Measurements from ENCODE around the gene EID3.

EID3 gene

DNA sequence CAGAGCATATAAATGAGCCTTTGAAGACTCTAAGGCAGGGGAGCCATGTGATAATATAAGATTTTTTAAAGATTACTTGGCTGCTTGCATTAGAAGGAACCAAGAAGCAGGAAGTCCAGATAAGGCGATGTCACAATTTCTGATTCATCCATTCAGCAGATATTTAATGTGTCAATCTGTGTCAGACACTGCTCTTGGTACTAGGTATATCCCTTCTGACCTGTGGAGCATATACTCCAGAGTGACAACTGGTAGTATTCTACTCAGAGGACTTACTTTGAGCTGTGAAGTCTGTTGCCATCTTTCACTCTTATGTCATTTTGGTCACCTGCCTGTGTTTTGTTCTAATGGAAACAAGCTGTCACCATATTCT lies 10.7 kb downstream of the EID3 start:
- peaks cover 0 to 2% of the 10 kb centered on the region in 2 donors for H3K4me1 ChIP-seq (ENCODE audit: control insufficient read depth in 2 of 2, insufficient read depth in 1 of 2, low read depth in 1 of 2, low read length in 2 of 2)
- no peak overlapping the region for H2BK120ac ChIP-seq (ENCODE audit: low read depth, low read length)
- peaks cover 0 to 2% of the 10 kb centered on the region in 2 donors for H3K9me3 ChIP-seq (replicated peaks in 1 of 2; ENCODE audit: control insufficient read depth in 2 of 2, insufficient read depth in 1 of 2, low read depth in 1 of 2, low read length in 2 of 2)
- no peak overlapping the region for H4K91ac ChIP-seq (ENCODE audit: low read depth, low read length, poor library complexity)
- no peak overlapping the region for H3K18ac ChIP-seq (ENCODE audit: low read length)
- no peak overlapping the region for H3K27ac ChIP-seq (replicated peaks; ENCODE audit: low read length)
- DNase-seq (ENCODE audit: low spot score): no peak
- H2AFZ ChIP-seq (ENCODE audit: low read length): no peak overlapping the region
- H3K14ac ChIP-seq (ENCODE audit: low read length): no peak overlapping the region
- H3K4me3 ChIP-seq (ENCODE audit: low read length in 2 of 2): no peak overlapping the region
- no peaks in the 10 kb centered on the region for H3K27me3 ChIP-seq (ENCODE audit: control insufficient read depth in 3 of 3, insufficient read depth in 3 of 3, low read depth in 1 of 3, low read length in 3 of 3)
- H3K4ac ChIP-seq (ENCODE audit: low read length): no peak overlapping the region
- no peak overlapping the region for H2BK12ac ChIP-seq (ENCODE audit: low read length)
- no peak overlapping the region for H2AK5ac ChIP-seq (ENCODE audit: low read depth, low read length)
- peaks cover 28 to 96% of the 10 kb centered on the region in 2 donors for H3K36me3 ChIP-seq (replicated peaks in 1 of 2; ENCODE audit: control insufficient read depth in 2 of 2, insufficient read depth in 2 of 2, low read length in 2 of 2)
- no peak overlapping the region for H4K8ac ChIP-seq (ENCODE audit: low read depth, low read length)
- no CpG with 5 or more reads among the region's 1 CpG for WGBS, 2 donors (ENCODE audit: extremely low coverage in 2 of 2, insufficient read length in 2 of 2, insufficient replicate concordance in 1 of 2)
- H3K79me1 ChIP-seq (ENCODE audit: low read depth, low read length): peaks cover 3% of the 10 kb centered on the region
- no peak overlapping the region for H2BK5ac ChIP-seq (ENCODE audit: low read length)
- H2BK15ac ChIP-seq (ENCODE audit: low read length): no peak overlapping the region
- no peak overlapping the region for H3K4me2 ChIP-seq (ENCODE audit: insufficient read depth, low read length, poor library complexity, severe bottlenecking)
- no peak overlapping the region for H3K9ac ChIP-seq (ENCODE audit: low read depth, low read length, poor library complexity)
- H3K23ac ChIP-seq (ENCODE audit: low read depth, low read length, poor library complexity): no peak overlapping the region

- Histone ChIP-seq H2AFZ (ENCODE audit: low read length) (no peak overlapping the region), H4K8ac (ENCODE audit: low read depth, low read length) (no peak overlapping the region), H2AK5ac (ENCODE audit: low read depth, low read length) (no peak overlapping the region), H3K27ac (replicated peaks; ENCODE audit: low read length) (no peak overlapping the region), H3K14ac (ENCODE audit: low read length) (no peak overlapping the region), H2BK120ac (ENCODE audit: low read depth, low read length) (no peak overlapping the region), H3K18ac (ENCODE audit: low read length) (no peak overlapping the region), H2BK15ac (ENCODE audit: low read length) (no peak overlapping the region), H3K9me3 (replicated peaks in 1 of 2; ENCODE audit: control insufficient read depth in 2 of 2, insufficient read depth in 1 of 2, low read depth in 1 of 2, low read length in 2 of 2) (no peaks in the 10 kb centered on the region), H4K91ac (ENCODE audit: low read depth, low read length, poor library complexity) (no peak overlapping the region), H3K4ac (ENCODE audit: low read length) (no peak overlapping the region), H2BK12ac (ENCODE audit: low read length) (no peak overlapping the region), H3K9ac (ENCODE audit: low read depth, low read length, poor library complexity) (no peak overlapping the region), H3K36me3 (replicated peaks in 1 of 2; ENCODE audit: control insufficient read depth in 2 of 2, insufficient read depth in 2 of 2, low read length in 2 of 2) (peaks cover 30 to 98% of the 10 kb centered on the region in 2 donors), H3K4me1 (ENCODE audit: control insufficient read depth in 2 of 2, insufficient read depth in 1 of 2, low read depth in 1 of 2, low read length in 2 of 2) (no peaks in the 10 kb centered on the region), H3K4me2 (ENCODE audit: insufficient read depth, low read length, poor library complexity, severe bottlenecking) (no peak overlapping the region), H3K27me3 (ENCODE audit: control insufficient read depth in 3 of 3, insufficient read depth in 3 of 3, low read depth in 1 of 3, low read length in 3 of 3) (no peaks in the 10 kb centered on the region), H3K23ac (ENCODE audit: low read depth, low read length, poor library complexity) (no peak overlapping the region), H3K79me1 (ENCODE audit: low read depth, low read length) (no peaks in the 10 kb centered on the region), H3K4me3 (ENCODE audit: low read length in 2 of 2) (no peak overlapping the region), H2BK5ac (ENCODE audit: low read length) (no peak overlapping the region)
- no CpG with 5 or more reads among the region's 10 CpGs for WGBS, 2 donors (ENCODE audit: extremely low coverage in 2 of 2, insufficient read length in 2 of 2, insufficient replicate concordance in 1 of 2)
- DNase-seq (ENCODE audit: low spot score): no peak
Measured at GRCh38 chr12:104315326-104316224, 12.0 kb downstream of the EID3 start.

DNA sequence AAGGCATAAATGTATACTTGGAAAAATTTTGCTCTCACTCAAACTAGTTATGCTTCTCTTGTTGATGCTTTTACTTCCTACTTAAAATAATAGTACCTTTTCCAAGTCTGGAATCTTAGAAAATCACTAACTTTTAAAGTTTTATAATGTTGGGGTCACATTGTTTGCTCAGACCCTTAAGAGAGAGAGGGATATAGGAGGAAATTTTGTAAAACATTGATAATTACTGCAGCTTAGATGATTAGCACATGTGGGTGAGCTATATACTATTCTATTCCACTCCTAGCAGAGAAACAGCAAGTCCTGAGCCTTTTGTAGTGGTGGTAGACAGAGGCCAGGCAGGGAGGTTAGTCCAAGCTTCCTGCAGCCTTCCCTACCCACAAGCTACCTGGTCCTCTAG lies 13.4 kb downstream of the EID3 start:
- Histone ChIP-seq H3K4me2 (ENCODE audit: insufficient read depth, low read length, poor library complexity, severe bottlenecking) (no peak overlapping the region), H2BK15ac (ENCODE audit: low read length) (no peak overlapping the region), H3K27ac (replicated peaks; ENCODE audit: low read length) (no peak overlapping the region), H3K9ac (ENCODE audit: low read depth, low read length, poor library complexity) (no peak overlapping the region), H3K18ac (ENCODE audit: low read length) (no peak overlapping the region), H2BK12ac (ENCODE audit: low read length) (no peak overlapping the region), H3K4ac (ENCODE audit: low read length) (no peak overlapping the region), H4K8ac (ENCODE audit: low read depth, low read length) (no peak overlapping the region), H3K14ac (ENCODE audit: low read length) (no peak overlapping the region), H3K4me1 (ENCODE audit: control insufficient read depth in 2 of 2, insufficient read depth in 1 of 2, low read depth in 1 of 2, low read length in 2 of 2) (no peaks in the 10 kb centered on the region), H3K9me3 (replicated peaks in 1 of 2; ENCODE audit: control insufficient read depth in 2 of 2, insufficient read depth in 1 of 2, low read depth in 1 of 2, low read length in 2 of 2) (peaks cover 0 to 3% of the 10 kb centered on the region in 2 donors), H2AK5ac (ENCODE audit: low read depth, low read length) (no peak overlapping the region), H3K27me3 (ENCODE audit: control insufficient read depth in 3 of 3, insufficient read depth in 3 of 3, low read depth in 1 of 3, low read length in 3 of 3) (no peaks in the 10 kb centered on the region), H3K79me1 (ENCODE audit: low read depth, low read length) (no peaks in the 10 kb centered on the region), H2BK120ac (ENCODE audit: low read depth, low read length) (no peak overlapping the region), H4K91ac (ENCODE audit: low read depth, low read length, poor library complexity) (no peak overlapping the region), H3K36me3 (replicated peaks in 1 of 2; ENCODE audit: control insufficient read depth in 2 of 2, insufficient read depth in 2 of 2, low read length in 2 of 2) (peaks cover 35 to 98% of the 10 kb centered on the region in 2 donors), H2BK5ac (ENCODE audit: low read length) (no peak overlapping the region), H2AFZ (ENCODE audit: low read length) (no peak overlapping the region), H3K23ac (ENCODE audit: low read depth, low read length, poor library complexity) (no peak overlapping the region), H3K4me3 (ENCODE audit: low read length in 2 of 2) (no peak overlapping the region)
- no peak for DNase-seq (ENCODE audit: low spot score)

GRCh38 chr12:104317538-104318210 lies 14.1 kb downstream of the EID3 start:
- H3K4me1 ChIP-seq (ENCODE audit: control insufficient read depth in 2 of 2, insufficient read depth in 1 of 2, low read depth in 1 of 2, low read length in 2 of 2): no peaks in the 10 kb centered on the region
- no peaks in the 10 kb centered on the region for H3K27me3 ChIP-seq (ENCODE audit: control insufficient read depth in 3 of 3, insufficient read depth in 3 of 3, low read depth in 1 of 3, low read length in 3 of 3)
- peaks cover 0 to 8% of the 10 kb centered on the region in 2 donors for H3K9me3 ChIP-seq (replicated peaks in 1 of 2; ENCODE audit: control insufficient read depth in 2 of 2, insufficient read depth in 1 of 2, low read depth in 1 of 2, low read length in 2 of 2)
- no peak overlapping the region for H2BK5ac ChIP-seq (ENCODE audit: low read length)
- H3K36me3 ChIP-seq (replicated peaks in 1 of 2; ENCODE audit: control insufficient read depth in 2 of 2, insufficient read depth in 2 of 2, low read length in 2 of 2): peaks cover 33 to 97% of the 10 kb centered on the region in 2 donors
- H3K4ac ChIP-seq (ENCODE audit: low read length): no peak overlapping the region
- no peak overlapping the region for H4K8ac ChIP-seq (ENCODE audit: low read depth, low read length)
- no peak overlapping the region for H3K4me3 ChIP-seq (ENCODE audit: low read length in 2 of 2)
- no peak overlapping the region for H3K14ac ChIP-seq (ENCODE audit: low read length)
- H2BK120ac ChIP-seq (ENCODE audit: low read depth, low read length): no peak overlapping the region
- no peak overlapping the region for H2AK5ac ChIP-seq (ENCODE audit: low read depth, low read length)
- H3K23ac ChIP-seq (ENCODE audit: low read depth, low read length, poor library complexity): no peak overlapping the region
- no peak overlapping the region for H3K4me2 ChIP-seq (ENCODE audit: insufficient read depth, low read length, poor library complexity, severe bottlenecking)
- H3K79me1 ChIP-seq (ENCODE audit: low read depth, low read length): no peaks in the 10 kb centered on the region
- WGBS, 2 donors (ENCODE audit: extremely low coverage in 2 of 2, insufficient read length in 2 of 2, insufficient replicate concordance in 1 of 2): no CpG with 5 or more reads among the region's 7 CpGs
- no peak overlapping the region for H3K9ac ChIP-seq (ENCODE audit: low read depth, low read length, poor library complexity)
- H4K91ac ChIP-seq (ENCODE audit: low read depth, low read length, poor library complexity): no peak overlapping the region
- no peak overlapping the region for H3K18ac ChIP-seq (ENCODE audit: low read length)
- H2AFZ ChIP-seq (ENCODE audit: low read length): no peak overlapping the region
- no peak overlapping the region for H3K27ac ChIP-seq (replicated peaks; ENCODE audit: low read length)
- no peak for DNase-seq (ENCODE audit: low spot score)
- no peak overlapping the region for H2BK15ac ChIP-seq (ENCODE audit: low read length)
- H2BK12ac ChIP-seq (ENCODE audit: low read length): no peak overlapping the region
